GM12864 (cell line): ENCODE measurements around the gene SHISA6.
"Not testable (repeated sequence)": the region's sequence is repeated elsewhere in the genome, so short reads cannot be mapped to it uniquely, and the experiment has no call there.

Experiments
- DNase-seq: peaks from one replicate; pipeline ENCODE4 v3.0.0-alpha.2; 2011; ENCODE audit warnings: low read depth
- H3K4me3 ChIP-seq: 2 replicates; pipeline ENCODE4 v1.5.1; 2011; ENCODE audit warnings: mild to moderate bottlenecking, low read depth, low read length, control low read depth
- TF ChIP-seq, protein P1 (sequence below): IDR thresholded peaks from 2 replicates; pipeline ENCODE4 v1.5.1; 2011; ENCODE audit warnings: low read depth, mild to moderate bottlenecking, moderate library complexity, low read length, control low read depth, inconsistent platforms; ENCODE audit errors: missing control alignments

The SHISA6 gene

DNA sequence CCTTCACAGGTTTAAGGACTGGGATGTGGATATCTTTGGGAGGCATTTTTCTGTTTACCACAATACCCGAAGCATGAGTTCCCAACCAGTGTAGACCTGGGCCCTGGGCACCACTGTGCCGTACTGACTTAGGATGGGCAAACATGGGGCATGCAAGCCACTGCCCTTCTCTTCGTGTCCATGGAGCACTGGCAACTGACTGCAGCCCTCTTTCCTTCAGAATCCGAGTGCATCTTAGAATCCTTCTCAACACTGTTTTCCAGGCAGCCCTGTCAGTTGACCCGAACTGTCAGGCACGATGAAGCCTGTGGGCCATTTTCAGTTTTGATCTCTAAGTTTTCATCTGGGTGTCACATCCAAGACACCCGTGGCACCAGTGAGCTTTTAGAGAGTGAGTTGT lies 59.2 kb downstream of the SHISA6 start:
- H3K4me3 ChIP-seq = no peak overlapping the region
- TF ChIP-seq, protein P1, sequence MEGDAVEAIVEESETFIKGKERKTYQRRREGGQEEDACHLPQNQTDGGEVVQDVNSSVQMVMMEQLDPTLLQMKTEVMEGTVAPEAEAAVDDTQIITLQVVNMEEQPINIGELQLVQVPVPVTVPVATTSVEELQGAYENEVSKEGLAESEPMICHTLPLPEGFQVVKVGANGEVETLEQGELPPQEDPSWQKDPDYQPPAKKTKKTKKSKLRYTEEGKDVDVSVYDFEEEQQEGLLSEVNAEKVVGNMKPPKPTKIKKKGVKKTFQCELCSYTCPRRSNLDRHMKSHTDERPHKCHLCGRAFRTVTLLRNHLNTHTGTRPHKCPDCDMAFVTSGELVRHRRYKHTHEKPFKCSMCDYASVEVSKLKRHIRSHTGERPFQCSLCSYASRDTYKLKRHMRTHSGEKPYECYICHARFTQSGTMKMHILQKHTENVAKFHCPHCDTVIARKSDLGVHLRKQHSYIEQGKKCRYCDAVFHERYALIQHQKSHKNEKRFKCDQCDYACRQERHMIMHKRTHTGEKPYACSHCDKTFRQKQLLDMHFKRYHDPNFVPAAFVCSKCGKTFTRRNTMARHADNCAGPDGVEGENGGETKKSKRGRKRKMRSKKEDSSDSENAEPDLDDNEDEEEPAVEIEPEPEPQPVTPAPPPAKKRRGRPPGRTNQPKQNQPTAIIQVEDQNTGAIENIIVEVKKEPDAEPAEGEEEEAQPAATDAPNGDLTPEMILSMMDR = no peak
- DNase-seq = no peak

DNA sequence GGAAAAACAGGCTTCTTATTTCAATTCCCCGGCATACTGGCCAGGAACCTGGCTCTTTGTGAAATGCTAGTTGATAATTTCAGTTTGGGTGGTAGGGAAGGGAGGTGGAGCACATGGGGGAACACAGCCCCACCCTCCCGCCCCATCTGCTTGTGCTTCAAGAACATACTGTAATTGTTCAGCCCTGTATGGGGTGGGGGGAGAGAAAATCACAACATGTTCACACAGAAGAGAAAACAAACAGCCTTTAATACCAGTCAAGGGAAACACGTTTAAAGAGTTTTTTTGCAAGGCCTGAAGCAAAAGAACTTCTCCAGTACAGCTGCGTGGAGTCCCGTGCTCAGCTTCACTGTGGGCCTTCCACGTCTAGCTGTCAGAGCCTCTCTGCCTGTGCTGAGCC lies 59.7 kb downstream of the SHISA6 start:
- TF ChIP-seq, protein P1 = no peak

GRCh38 chr17:11301874-11302273 lies 60.9 kb downstream of the SHISA6 start:
- H3K4me3 ChIP-seq, DNase-seq: not testable (repeated sequence)

More for the DNA sequence above, 59.7 kb downstream of the SHISA6 start:
- no peak overlapping the region for H3K4me3 ChIP-seq
- DNase-seq = no peak

- TF ChIP-seq, protein P1 = no peak
- no peak for DNase-seq
- no peak overlapping the region for H3K4me3 ChIP-seq
Measured at GRCh38 chr17:11302401-11303186, 61.6 kb downstream of the SHISA6 start.

DNA sequence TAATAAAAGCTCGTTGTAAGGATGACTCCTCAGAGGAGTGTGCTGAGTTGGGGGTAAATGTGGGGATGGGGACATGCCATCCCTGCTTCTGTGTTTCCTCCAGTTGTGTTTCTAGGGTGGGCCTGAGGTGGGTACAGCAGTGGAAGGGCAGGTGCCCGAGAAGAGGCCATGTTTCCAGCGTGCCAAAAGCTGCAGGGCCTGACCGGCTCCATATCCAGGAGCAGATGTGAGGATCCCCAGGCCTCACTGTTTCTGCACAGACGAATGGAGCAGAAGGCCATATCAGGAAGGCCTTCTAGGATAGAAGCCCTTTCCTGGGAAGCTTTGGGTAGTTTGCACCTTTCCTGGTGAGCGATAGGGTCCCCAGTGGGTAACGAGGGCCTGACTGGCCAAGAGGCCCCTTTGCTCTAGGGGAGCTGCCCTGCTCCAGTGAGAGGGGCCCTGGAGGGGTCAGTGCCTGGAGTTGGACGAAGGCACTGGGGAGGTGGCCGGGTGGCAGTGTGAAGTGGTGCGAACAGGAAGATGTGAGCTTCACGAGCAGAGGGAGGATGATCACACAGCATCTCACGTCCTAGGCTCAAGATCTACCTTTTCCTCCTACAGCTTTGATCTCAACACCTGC lies 62.9 kb downstream of the SHISA6 start:
- no peak overlapping the region for H3K4me3 ChIP-seq
- TF ChIP-seq, protein P1 = no peak
- no peak for DNase-seq

DNA sequence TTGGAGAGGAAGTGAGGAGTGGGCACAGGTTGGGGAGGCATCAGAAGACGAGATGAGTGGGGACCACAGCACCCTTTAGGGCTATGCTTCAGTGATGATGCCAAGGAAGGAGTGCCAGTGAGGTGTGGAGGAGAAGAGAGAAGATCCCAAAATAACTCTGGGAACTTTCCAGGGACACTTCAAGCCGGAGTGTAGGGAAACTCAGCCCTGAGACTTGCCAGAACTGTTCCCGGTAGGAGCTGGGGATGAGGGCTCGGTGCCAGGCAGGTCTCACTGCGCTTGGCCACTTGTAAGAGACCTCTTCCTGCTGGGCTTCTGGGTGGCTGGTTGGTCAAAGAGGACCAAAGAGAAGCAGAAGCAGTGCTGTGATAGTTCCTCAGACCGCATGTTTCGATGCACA lies 63.6 kb downstream of the SHISA6 start:
- TF ChIP-seq, protein P1 = no peak
- no peak overlapping the region for H3K4me3 ChIP-seq
- DNase-seq = no peak

DNA sequence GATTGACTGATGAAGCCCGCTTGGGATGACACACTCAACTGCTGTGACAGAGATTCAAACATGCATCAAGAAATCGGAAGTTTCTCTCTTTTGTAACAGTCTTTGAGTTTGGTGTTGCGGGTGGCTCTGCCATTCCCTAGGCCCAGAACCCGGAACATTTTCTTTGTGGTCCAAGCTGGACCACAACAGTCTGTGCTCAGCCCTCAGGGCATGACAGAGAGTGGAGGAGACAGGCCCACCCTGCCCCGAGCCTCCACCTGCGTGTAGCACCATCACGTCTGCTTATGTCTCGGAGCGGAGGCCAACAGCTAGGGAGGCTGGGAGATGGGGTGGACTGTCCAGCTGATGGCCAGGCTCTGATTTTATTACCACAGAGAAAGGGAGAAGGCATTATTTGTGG lies 64.5 kb downstream of the SHISA6 start:
- TF ChIP-seq, protein P1 = no peak
- DNase-seq = no peak
- no peak overlapping the region for H3K4me3 ChIP-seq
